ENCODE results near the gene JAG1. TPM values are rescaled to one million over a fixed set of nuclear protein-coding genes. Genes with fewer than 3 reads are reported as not detected.
A peak's percentile ranks its signal among the peaks of the same experiment; 100 is the strongest.

The JAG1 gene
- polyA plus RNA-seq, 1 donor from 2014 or later, result 9.0 TPM

DNA sequence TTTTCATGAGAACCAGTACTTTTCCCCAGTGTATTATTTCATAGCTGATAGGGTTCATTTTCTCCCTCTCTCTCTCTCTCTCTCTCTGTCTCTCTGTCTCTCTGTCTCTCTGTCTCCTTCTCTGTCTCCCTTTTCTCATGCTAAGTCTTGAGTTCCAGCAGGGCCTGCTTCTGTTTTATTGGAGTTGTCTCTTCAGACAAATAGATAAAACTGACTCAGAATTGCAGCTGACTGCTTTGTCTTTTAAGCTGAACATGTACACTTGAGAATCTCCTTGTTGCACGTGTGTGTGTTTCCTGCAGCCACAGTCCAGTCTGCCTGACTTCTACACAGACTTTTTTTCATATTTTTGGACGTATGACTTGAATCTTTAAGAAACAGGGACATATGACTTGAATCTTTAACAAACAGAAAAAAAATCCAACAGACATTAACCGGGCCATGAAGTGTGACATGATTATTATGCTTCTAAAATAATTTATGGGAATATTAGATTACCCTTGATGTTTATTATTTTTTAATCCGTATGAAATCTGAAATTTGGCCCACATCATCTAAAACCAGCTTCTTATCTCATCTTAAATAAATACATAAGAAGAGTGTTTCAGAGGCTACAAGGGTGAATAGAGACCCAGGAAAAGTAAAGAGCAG is 71.5 kb downstream of the JAG1 start:
- Histone ChIP-seq H3K79me2 (replicated peaks; ENCODE audit: insufficient read depth, low read length) (no peaks in the 10 kb centered on the region), H3K36me3 (ENCODE audit: insufficient read depth, low read length) (no peaks in the 10 kb centered on the region), H4K20me1 (ENCODE audit: insufficient read depth) (no peaks in the 10 kb centered on the region), H3K9me2 (ENCODE audit: insufficient read depth, low read length) (no peaks in the 10 kb centered on the region), H3K4me3 (ENCODE audit: low read length) (no peak overlapping the region), H3K4me2 (ENCODE audit: low read length) (no peak overlapping the region), H3K9ac (ENCODE audit: low read length) (no peak overlapping the region), H3F3A (ENCODE audit: insufficient read depth, low read length, poor library complexity, severe bottlenecking) (no peaks in the 10 kb centered on the region), H3K9me3 (ENCODE audit: low read length) (no peaks in the 10 kb centered on the region), H3K27ac (ENCODE audit: low read length) (no peak overlapping the region), H2AFZ (ENCODE audit: low read depth, low read length) (no peak overlapping the region), H3K27me3 (ENCODE audit: insufficient read depth, low read depth, low read length) (no peaks in the 10 kb centered on the region)
- TF ChIP-seq, protein P1, sequence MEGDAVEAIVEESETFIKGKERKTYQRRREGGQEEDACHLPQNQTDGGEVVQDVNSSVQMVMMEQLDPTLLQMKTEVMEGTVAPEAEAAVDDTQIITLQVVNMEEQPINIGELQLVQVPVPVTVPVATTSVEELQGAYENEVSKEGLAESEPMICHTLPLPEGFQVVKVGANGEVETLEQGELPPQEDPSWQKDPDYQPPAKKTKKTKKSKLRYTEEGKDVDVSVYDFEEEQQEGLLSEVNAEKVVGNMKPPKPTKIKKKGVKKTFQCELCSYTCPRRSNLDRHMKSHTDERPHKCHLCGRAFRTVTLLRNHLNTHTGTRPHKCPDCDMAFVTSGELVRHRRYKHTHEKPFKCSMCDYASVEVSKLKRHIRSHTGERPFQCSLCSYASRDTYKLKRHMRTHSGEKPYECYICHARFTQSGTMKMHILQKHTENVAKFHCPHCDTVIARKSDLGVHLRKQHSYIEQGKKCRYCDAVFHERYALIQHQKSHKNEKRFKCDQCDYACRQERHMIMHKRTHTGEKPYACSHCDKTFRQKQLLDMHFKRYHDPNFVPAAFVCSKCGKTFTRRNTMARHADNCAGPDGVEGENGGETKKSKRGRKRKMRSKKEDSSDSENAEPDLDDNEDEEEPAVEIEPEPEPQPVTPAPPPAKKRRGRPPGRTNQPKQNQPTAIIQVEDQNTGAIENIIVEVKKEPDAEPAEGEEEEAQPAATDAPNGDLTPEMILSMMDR (IDR thresholded peaks at IDR 0.05; ENCODE audit: poor library complexity, severe bottlenecking), result no peak
- TF ChIP-seq SMC3 (conservative IDR thresholded peaks at IDR 0.05; ENCODE audit: poor library complexity), result no peak
- TF ChIP-seq MXI1 (conservative IDR thresholded peaks at IDR 0.05; ENCODE audit: poor library complexity, severe bottlenecking), result no peak

DNA sequence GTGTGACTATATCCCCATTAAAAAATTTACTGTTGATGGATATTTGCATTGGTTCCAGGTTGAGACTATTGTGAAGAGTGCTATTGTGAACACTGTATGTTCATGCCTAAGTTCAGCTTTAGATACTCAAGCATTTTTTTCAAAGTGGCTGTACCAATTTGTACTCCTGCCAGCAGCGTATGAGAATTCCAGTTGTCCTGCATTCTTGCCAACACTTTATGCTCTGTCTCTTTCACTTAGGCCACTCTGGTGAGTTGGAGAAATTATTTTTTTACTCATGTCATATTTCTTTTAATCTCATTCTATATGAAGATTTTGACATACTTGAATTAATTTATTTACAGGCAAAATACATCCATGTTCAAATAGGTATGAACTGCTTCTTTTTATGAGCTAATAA is 76.2 kb downstream of the JAG1 start:
- no peaks in the 10 kb centered on the region for H3K27me3 ChIP-seq (ENCODE audit: insufficient read depth, low read depth, low read length)

DNA sequence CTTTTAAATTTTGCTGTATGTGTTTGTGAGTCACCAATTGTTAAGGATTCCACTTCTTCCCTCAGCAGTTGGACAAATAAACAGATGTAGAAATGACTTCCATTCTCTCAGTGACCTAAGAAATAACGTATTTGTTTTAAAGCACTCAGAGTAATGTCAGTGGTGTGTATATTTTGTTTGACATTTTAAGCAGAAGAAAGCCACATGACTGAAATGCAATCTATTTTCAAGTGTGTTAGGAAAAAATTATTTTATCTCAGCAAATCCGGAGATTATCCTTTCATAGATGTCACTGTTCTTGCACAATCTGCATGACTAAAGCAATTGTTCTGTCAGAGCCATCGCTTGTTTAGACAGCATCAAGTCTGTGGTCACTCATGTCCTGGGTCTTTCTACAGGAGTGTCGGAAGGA is 77.1 kb downstream of the JAG1 start:
- H3K27ac ChIP-seq (ENCODE audit: low read length), result no peak overlapping the region
- H3K36me3 ChIP-seq (ENCODE audit: insufficient read depth, low read length), result no peaks in the 10 kb centered on the region
- H3K4me3 ChIP-seq (ENCODE audit: low read length), result no peak overlapping the region
- H3K79me2 ChIP-seq (replicated peaks; ENCODE audit: insufficient read depth, low read length), result no peaks in the 10 kb centered on the region
- TF ChIP-seq EP300 (conservative IDR thresholded peaks at IDR 0.05; ENCODE audit: poor library complexity, severe bottlenecking), result peak; percentile 30
- TF ChIP-seq, protein P2, sequence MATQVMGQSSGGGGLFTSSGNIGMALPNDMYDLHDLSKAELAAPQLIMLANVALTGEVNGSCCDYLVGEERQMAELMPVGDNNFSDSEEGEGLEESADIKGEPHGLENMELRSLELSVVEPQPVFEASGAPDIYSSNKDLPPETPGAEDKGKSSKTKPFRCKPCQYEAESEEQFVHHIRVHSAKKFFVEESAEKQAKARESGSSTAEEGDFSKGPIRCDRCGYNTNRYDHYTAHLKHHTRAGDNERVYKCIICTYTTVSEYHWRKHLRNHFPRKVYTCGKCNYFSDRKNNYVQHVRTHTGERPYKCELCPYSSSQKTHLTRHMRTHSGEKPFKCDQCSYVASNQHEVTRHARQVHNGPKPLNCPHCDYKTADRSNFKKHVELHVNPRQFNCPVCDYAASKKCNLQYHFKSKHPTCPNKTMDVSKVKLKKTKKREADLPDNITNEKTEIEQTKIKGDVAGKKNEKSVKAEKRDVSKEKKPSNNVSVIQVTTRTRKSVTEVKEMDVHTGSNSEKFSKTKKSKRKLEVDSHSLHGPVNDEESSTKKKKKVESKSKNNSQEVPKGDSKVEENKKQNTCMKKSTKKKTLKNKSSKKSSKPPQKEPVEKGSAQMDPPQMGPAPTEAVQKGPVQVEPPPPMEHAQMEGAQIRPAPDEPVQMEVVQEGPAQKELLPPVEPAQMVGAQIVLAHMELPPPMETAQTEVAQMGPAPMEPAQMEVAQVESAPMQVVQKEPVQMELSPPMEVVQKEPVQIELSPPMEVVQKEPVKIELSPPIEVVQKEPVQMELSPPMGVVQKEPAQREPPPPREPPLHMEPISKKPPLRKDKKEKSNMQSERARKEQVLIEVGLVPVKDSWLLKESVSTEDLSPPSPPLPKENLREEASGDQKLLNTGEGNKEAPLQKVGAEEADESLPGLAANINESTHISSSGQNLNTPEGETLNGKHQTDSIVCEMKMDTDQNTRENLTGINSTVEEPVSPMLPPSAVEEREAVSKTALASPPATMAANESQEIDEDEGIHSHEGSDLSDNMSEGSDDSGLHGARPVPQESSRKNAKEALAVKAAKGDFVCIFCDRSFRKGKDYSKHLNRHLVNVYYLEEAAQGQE (IDR thresholded peaks at IDR 0.05; ENCODE audit: borderline replicate concordance), result no peak
- TF ChIP-seq POLR2AphosphoS5 (IDR thresholded peaks at IDR 0.05), result no peak
- H3K9me3 ChIP-seq (ENCODE audit: low read length), result no peaks in the 10 kb centered on the region
- H3K9me2 ChIP-seq (ENCODE audit: insufficient read depth, low read length), result no peaks in the 10 kb centered on the region
- no peak overlapping the region for H3K9ac ChIP-seq (ENCODE audit: low read length)
- H3K4me2 ChIP-seq (ENCODE audit: low read length), result no peak overlapping the region
- H4K20me1 ChIP-seq (ENCODE audit: insufficient read depth), result no peaks in the 10 kb centered on the region
- no peaks in the 10 kb centered on the region for H3F3A ChIP-seq (ENCODE audit: insufficient read depth, low read length, poor library complexity, severe bottlenecking)
- H3K27me3 ChIP-seq (ENCODE audit: insufficient read depth, low read depth, low read length), result no peaks in the 10 kb centered on the region
- H2AFZ ChIP-seq (ENCODE audit: low read depth, low read length), result no peak overlapping the region

More for the DNA sequence above, 76.2 kb downstream of the JAG1 start:
- no peak overlapping the region for H3K27ac ChIP-seq (ENCODE audit: low read length)
- no peaks in the 10 kb centered on the region for H3K9me2 ChIP-seq (ENCODE audit: insufficient read depth, low read length)
- no peak overlapping the region for H3K4me3 ChIP-seq (ENCODE audit: low read length)
- H3K9me3 ChIP-seq (ENCODE audit: low read length), result no peaks in the 10 kb centered on the region
- no peaks in the 10 kb centered on the region for H4K20me1 ChIP-seq (ENCODE audit: insufficient read depth)
- H3F3A ChIP-seq (ENCODE audit: insufficient read depth, low read length, poor library complexity, severe bottlenecking), result no peaks in the 10 kb centered on the region
- TF ChIP-seq MXI1 (conservative IDR thresholded peaks at IDR 0.05; ENCODE audit: poor library complexity, severe bottlenecking) (no peak), POLR2AphosphoS5 (IDR thresholded peaks at IDR 0.05) (no peak), EP300 (conservative IDR thresholded peaks at IDR 0.05; ENCODE audit: poor library complexity, severe bottlenecking) (no peak), SMC3 (conservative IDR thresholded peaks at IDR 0.05; ENCODE audit: poor library complexity) (no peak), EZH2 (IDR thresholded peaks at IDR 0.05; ENCODE audit: borderline replicate concordance, insufficient read depth, low read length, poor library complexity, severe bottlenecking) (no peak)
- no peak overlapping the region for H3K4me2 ChIP-seq (ENCODE audit: low read length)
- H2AFZ ChIP-seq (ENCODE audit: low read depth, low read length), result no peak overlapping the region
- no peaks in the 10 kb centered on the region for H3K36me3 ChIP-seq (ENCODE audit: insufficient read depth, low read length)
- no peaks in the 10 kb centered on the region for H3K79me2 ChIP-seq (replicated peaks; ENCODE audit: insufficient read depth, low read length)
- no peak overlapping the region for H3K9ac ChIP-seq (ENCODE audit: low read length)

All from neural cell (in vitro differentiated cells).